Activated CD4-positive, alpha-beta memory T cell treated with anti-CD3 and anti-CD28 coated beads, Interleukin-2, amount 10 ng/mL, durations not matched to agents 7 days and 5 days (primary cell): ENCODE measurements around the gene HCRT. TPM values are rescaled to one million over a fixed set of nuclear protein-coding genes. Genes with fewer than 3 reads are reported as not detected.

Experiments used
- CTCF ChIA-PET: fragments of 350-600 bp; sonication (Branson Sonifier 250); formaldehyde crosslinking; loops from one replicate; lab custom pipeline; 2021; ENCODE audit warnings: antibody characterized with exemption, inconsistent platforms; lab: Charles Lee
- POLR2A ChIA-PET: fragments of 350-600 bp; sonication (Branson Sonifier 250); formaldehyde crosslinking; loops from one replicate; lab custom pipeline; 2021; ENCODE audit warnings: antibody characterized with exemption; lab: Charles Lee
- DNase-seq: peaks from one replicate; pipeline ENCODE4 v3.0.0-alpha.2; 2020
- H3K27ac Mint-ChIP-seq: one replicate; pipeline ENCODE4 v1.8.0; 2021; ENCODE audit warnings: mild to moderate bottlenecking, mixed read lengths
- H3K27me3 Mint-ChIP-seq: one replicate; pipeline ENCODE4 v1.8.0; 2021; ENCODE audit warnings: mixed read lengths
- H3K36me3 Mint-ChIP-seq: one replicate; pipeline ENCODE4 v1.8.0; 2021; ENCODE audit warnings: low read depth, mixed read lengths
- H3K4me1 Mint-ChIP-seq: one replicate; pipeline ENCODE4 v1.8.0; 2021; ENCODE audit warnings: mixed read lengths
- H3K4me3 Mint-ChIP-seq: one replicate; pipeline ENCODE4 v1.8.0; 2021; ENCODE audit warnings: mild to moderate bottlenecking, mixed read lengths
- H3K9me3 Mint-ChIP-seq: one replicate; pipeline ENCODE4 v1.8.0; 2021; ENCODE audit warnings: mixed read lengths
- total RNA-seq, 2 experiments: library from RNA; stranded (reverse); gene quantifications; one replicate each; pipeline ENCODE4 v1.2.3, GENCODE V29; 2021

The HCRT gene
- total RNA-seq, 2 experiments from 2014 or later, result not detected

GRCh38 chr17:42182927-42183734, 2.1 kb downstream of the HCRT start:
- H3K4me3 Mint-ChIP-seq, result peak overlapping the region; percentile 93
- POLR2A ChIA-PET, result interaction anchor here (0.6 to 3.0 kb wide), 4 partner anchors 11 to 163 kb away, joined by 3 to 27 read pairs (median 3); partner anchors contain the start of genes GHDC and NKIRAS2
- H3K27me3 Mint-ChIP-seq, result peaks cover 20% of the 10 kb centered on the region
- peaks cover 58% of the 10 kb centered on the region for H3K4me1 Mint-ChIP-seq
- no peak for DNase-seq
- H3K27ac Mint-ChIP-seq, result peak overlapping the region; percentile 85
- CTCF ChIA-PET, result interaction anchor here (0.6 to 3.6 kb wide), 8 partner anchors 11 to 518 kb away, joined by 3 to 24 read pairs (median 3); partner anchors contain the start of gene GHDC
- no peaks in the 10 kb centered on the region for H3K9me3 Mint-ChIP-seq
- H3K36me3 Mint-ChIP-seq, result no peaks in the 10 kb centered on the region

GRCh38 chr17:42181851-42182207, 3.4 kb downstream of the HCRT start:
- peaks cover 22% of the 10 kb centered on the region for H3K27me3 Mint-ChIP-seq
- ChIA-PET POLR2A (interaction anchor here (1.0 to 4.1 kb wide), 9 partner anchors 9 to 289 kb away, joined by 3 to 26 read pairs (median 5); partner anchors contain the start of genes CNP, DNAJC7, KAT2A and RAB5C), CTCF (interaction anchor here (0.6 to 2.3 kb wide), 24 partner anchors 10 to 519 kb away, joined by 3 to 38 read pairs (median 3); partner anchors contain the start of genes DHX58, DNAJC7, GHDC and RAB5C)
- no peak overlapping the region for H3K27ac Mint-ChIP-seq
- H3K36me3 Mint-ChIP-seq, result no peaks in the 10 kb centered on the region
- peaks cover 63% of the 10 kb centered on the region for H3K4me1 Mint-ChIP-seq
- no peaks in the 10 kb centered on the region for H3K9me3 Mint-ChIP-seq
- DNase-seq, result no peak
- peak overlapping the region; percentile 56 for H3K4me3 Mint-ChIP-seq

- H3K9me3 Mint-ChIP-seq, result no peaks in the 10 kb centered on the region
- H3K4me1 Mint-ChIP-seq, result peaks cover 63% of the 10 kb centered on the region
- peak within 1 kb of the TSS; percentile 56 for H3K4me3 Mint-ChIP-seq
- no peak within 1 kb of the TSS for H3K27ac Mint-ChIP-seq
- CTCF ChIA-PET, result interaction anchor here (0.6 to 2.3 kb wide), 24 partner anchors 11 to 518 kb away, joined by 3 to 38 read pairs (median 3); partner anchors contain the start of genes DHX58, DNAJC7, GHDC and RAB5C
- H3K36me3 Mint-ChIP-seq, result no peaks in the 10 kb centered on the region
- H3K27me3 Mint-ChIP-seq, result peaks cover 22% of the 10 kb centered on the region
- peak; percentile 91 for DNase-seq
- POLR2A ChIA-PET, result interaction anchor here (0.6 to 4.1 kb wide), 13 partner anchors 9 to 492 kb away, joined by 3 to 26 read pairs (median 4); partner anchors contain the start of genes CNP, DNAJC7, KAT2A and RAB5C
Observed at GRCh38 chr17:42180922-42181850, 4.1 kb downstream of the HCRT start, which contains the start of gene KCNH4. Gene KCNH4, minus strand, starts transcription at chr17:42181142. Its CDS starts 197 bp downstream, at chr17:42180945.

GRCh38 chr17:42180411-42180921, 4.8 kb downstream of the HCRT start:
- H3K9me3 Mint-ChIP-seq, result no peaks in the 10 kb centered on the region
- DNase-seq, result no peak
- H3K36me3 Mint-ChIP-seq, result no peaks in the 10 kb centered on the region
- H3K4me3 Mint-ChIP-seq, result no peak overlapping the region
- H3K27me3 Mint-ChIP-seq, result peaks cover 22% of the 10 kb centered on the region
- POLR2A ChIA-PET, result interaction anchor here (0.5 to 4.1 kb wide), 10 partner anchors 10 to 325 kb away, joined by 3 to 26 read pairs (median 5); partner anchors contain the start of genes CNP, DNAJC7, RAB5C and STAT3
- CTCF ChIA-PET, result interaction anchor here (0.8 to 2.3 kb wide), 9 partner anchors 14 to 160 kb away, joined by 3 to 38 read pairs (median 6); partner anchors contain the start of genes DHX58, GHDC, NKIRAS2 and RAB5C
- no peak overlapping the region for H3K27ac Mint-ChIP-seq
- H3K4me1 Mint-ChIP-seq, result peaks cover 63% of the 10 kb centered on the region

GRCh38 chr17:42179911-42180410, 5.3 kb downstream of the HCRT start:
- CTCF ChIA-PET, result interaction anchor here (0.8 to 2.2 kb wide), 5 partner anchors 14 to 163 kb away, joined by 3 to 8 read pairs (median 3); partner anchors contain the start of genes DNAJC7, GHDC and NKIRAS2
- Mint-ChIP-seq H3K9me3 (no peaks in the 10 kb centered on the region), H3K27me3 (peaks cover 22% of the 10 kb centered on the region), H3K36me3 (no peaks in the 10 kb centered on the region), H3K4me3 (no peak overlapping the region), H3K4me1 (peaks cover 62% of the 10 kb centered on the region), H3K27ac (no peak overlapping the region)
- DNase-seq, result peak; percentile 39
- POLR2A ChIA-PET, result interaction anchor here (0.5 to 4.1 kb wide), 10 partner anchors 11 to 325 kb away, joined by 3 to 26 read pairs (median 5); partner anchors contain the start of genes CNP, DNAJC7, RAB5C and STAT3

- Mint-ChIP-seq H3K27ac (no peak overlapping the region), H3K36me3 (no peaks in the 10 kb centered on the region), H3K9me3 (no peaks in the 10 kb centered on the region), H3K4me1 (peaks cover 58% of the 10 kb centered on the region), H3K4me3 (no peak overlapping the region), H3K27me3 (peaks cover 23% of the 10 kb centered on the region)
- no peak for DNase-seq
- ChIA-PET POLR2A (interaction anchor here (0.8 to 4.1 kb wide), 5 partner anchors 14 to 209 kb away, joined by 3 to 26 read pairs (median 4); partner anchors contain the start of genes DHX58, DNAJC7, RAB5C and STAT3), CTCF (interaction anchor here (0.7 to 1.6 kb wide), 4 partner anchors 15 to 162 kb away, joined by 3 to 8 read pairs (median 3); partner anchors contain the start of genes DNAJC7 and GHDC)
Observed at GRCh38 chr17:42179335-42179734, 5.9 kb downstream of the HCRT start.

GRCh38 chr17:42178817-42179216, 6.4 kb downstream of the HCRT start:
- H3K27ac Mint-ChIP-seq, result no peak overlapping the region
- peaks cover 55% of the 10 kb centered on the region for H3K4me1 Mint-ChIP-seq
- H3K4me3 Mint-ChIP-seq, result no peak overlapping the region
- CTCF ChIA-PET, result interaction anchor here (0.7 to 1.6 kb wide), 3 partner anchors 15 to 162 kb away, joined by 3 to 8 read pairs (median 3); partner anchors contain the start of genes DNAJC7 and GHDC
- peaks cover 23% of the 10 kb centered on the region for H3K27me3 Mint-ChIP-seq
- H3K9me3 Mint-ChIP-seq, result no peaks in the 10 kb centered on the region
- no peaks in the 10 kb centered on the region for H3K36me3 Mint-ChIP-seq
- DNase-seq, result peak; percentile 37
- POLR2A ChIA-PET, result interaction anchor here (1.8 to 4.1 kb wide), 2 partner anchors 24 to 66 kb away, joined by 4 to 26 read pairs; partner anchors contain the start of genes DHX58 and RAB5C

GRCh38 chr17:42177684-42178083, 7.6 kb downstream of the HCRT start:
- H3K27me3 Mint-ChIP-seq, result peaks cover 23% of the 10 kb centered on the region
- peaks cover 44% of the 10 kb centered on the region for H3K4me1 Mint-ChIP-seq
- no peak overlapping the region for H3K4me3 Mint-ChIP-seq
- POLR2A ChIA-PET, result interaction anchor here (1.8 kb wide), 1 partner anchor 65 kb away, joined by 4 read pairs; the partner anchor contains the start of gene DHX58
- DNase-seq, result no peak
- no peaks in the 10 kb centered on the region for H3K9me3 Mint-ChIP-seq
- CTCF ChIA-PET, result no interaction called here
- no peak overlapping the region for H3K27ac Mint-ChIP-seq
- H3K36me3 Mint-ChIP-seq, result no peaks in the 10 kb centered on the region

GRCh38 chr17:42174126-42174783, 11.0 kb downstream of the HCRT start:
- Mint-ChIP-seq H3K27ac (no peak overlapping the region), H3K4me1 (peaks cover 17% of the 10 kb centered on the region), H3K36me3 (no peaks in the 10 kb centered on the region), H3K9me3 (no peaks in the 10 kb centered on the region), H3K27me3 (peaks cover 8% of the 10 kb centered on the region), H3K4me3 (no peak overlapping the region)
- POLR2A ChIA-PET, result no interaction called here
- CTCF ChIA-PET, result no interaction called here
- no peak for DNase-seq

GRCh38 chr17:42171831-42172230, 13.4 kb downstream of the HCRT start:
- Mint-ChIP-seq H3K36me3 (no peaks in the 10 kb centered on the region), H3K9me3 (no peaks in the 10 kb centered on the region), H3K4me3 (no peak overlapping the region), H3K27ac (no peak overlapping the region), H3K27me3 (peaks cover 1% of the 10 kb centered on the region), H3K4me1 (peaks cover 1% of the 10 kb centered on the region)
- ChIA-PET POLR2A (no interaction called here), CTCF (no interaction called here)
- no peak for DNase-seq

- ChIA-PET CTCF (no interaction called here), POLR2A (no interaction called here)
- Mint-ChIP-seq H3K9me3 (no peaks in the 10 kb centered on the region), H3K27ac (no peak overlapping the region), H3K36me3 (no peaks in the 10 kb centered on the region), H3K4me1 (no peaks in the 10 kb centered on the region), H3K27me3 (no peaks in the 10 kb centered on the region), H3K4me3 (no peak overlapping the region)
- no peak for DNase-seq
Observed at GRCh38 chr17:42169351-42169750, 15.9 kb downstream of the HCRT start.
